Measurements from ENCODE around the gene METAP2.

The METAP2 gene

GRCh38 chr12:95516757-95517156, 42.8 kb downstream of the METAP2 start:
- peak in 1 of 5 experiments; percentile 6 for DNase-seq

- DNase-seq, result no peak
These were observed 43.3 kb downstream of the METAP2 start for GRCh38 chr12:95517246-95517645.

- no peak for DNase-seq
These were observed 45.0 kb downstream of the METAP2 start for GRCh38 chr12:95518944-95519343.

GRCh38 chr12:95520816-95521215, 46.9 kb downstream of the METAP2 start:
- no peak for DNase-seq

GRCh38 chr12:95522692-95523091, 48.7 kb downstream of the METAP2 start:
- no peak for DNase-seq

GRCh38 chr12:95528431-95528830, 54.5 kb downstream of the METAP2 start:
- no peak for DNase-seq

GRCh38 chr12:95529693-95530225, 55.8 kb downstream of the METAP2 start:
- no peak for DNase-seq

GRCh38 chr12:95532851-95533250, 58.9 kb downstream of the METAP2 start:
- no peak for DNase-seq

- no peak for DNase-seq
These were observed 60.0 kb downstream of the METAP2 start for GRCh38 chr12:95533985-95534384.

- no peak for DNase-seq
These were observed 64.1 kb downstream of the METAP2 start for GRCh38 chr12:95538006-95538405.

- DNase-seq, result no peak
These were observed 64.7 kb downstream of the METAP2 start for GRCh38 chr12:95538656-95539055.

- no peak for DNase-seq
These were observed 67.5 kb downstream of the METAP2 start for GRCh38 chr12:95541436-95541835.

GRCh38 chr12:95543305-95543704, 69.4 kb downstream of the METAP2 start:
- DNase-seq, result no peak

GRCh38 chr12:95544756-95545155, 70.8 kb downstream of the METAP2 start:
- DNase-seq, result no peak

GRCh38 chr12:95545303-95545702, 71.4 kb downstream of the METAP2 start:
- DNase-seq, result no peak

GRCh38 chr12:95545731-95546490, 72.0 kb downstream of the METAP2 start:
- DNase-seq, result no peak

- DNase-seq, result no peak
These were observed 72.5 kb downstream of the METAP2 start for GRCh38 chr12:95546491-95546813.

- no peak for DNase-seq
These were observed 73.6 kb downstream of the METAP2 start for GRCh38 chr12:95547522-95548055.

GRCh38 chr12:95548056-95548538, 74.1 kb downstream of the METAP2 start:
- DNase-seq, result peak in 3 of 5 experiments; percentile 3 to 24 (median 7)

GRCh38 chr12:95548539-95549391, 74.8 kb downstream of the METAP2 start:
- DNase-seq, result peak; percentile 45 to 78 (median 57)

GRCh38 chr12:95549392-95550084, 75.6 kb downstream of the METAP2 start:
- DNase-seq, result peak in 1 of 5 experiments; percentile 3

GRCh38 chr12:95551305-95551704, 77.4 kb downstream of the METAP2 start, which contains the start of gene USP44:
USP44 (minus strand) TSS chr12:95551476; CDS start chr12:95534256, 17,220 bp downstream.
- no peak for DNase-seq

Data from T-helper 2 cell (primary cell).